AG09319 (cell line): ENCODE data around the gene EBPL.

Source experiments
- DNase-seq: peaks from one replicate; pipeline ENCODE4 v3.0.0-alpha.2; 2010; ENCODE audit warnings: low read depth; ENCODE audit errors: extremely low read depth
- CTCF ChIP-seq: IDR thresholded peaks from 2 replicates; pipeline ENCODE4 v1.5.1; 2011; ENCODE audit warnings: low read depth, mild to moderate bottlenecking, inconsistent platforms, low read length, moderate library complexity

Gene EBPL

GRCh38 chr13:49669735-49670309 lies 21.5 kb downstream of the EBPL start:
- DNase-seq = peak; percentile 37
- peak; percentile 69 for TF ChIP-seq CTCF

- no peak for DNase-seq
Observed at GRCh38 chr13:49667773-49668172, 23.5 kb downstream of the EBPL start.

GRCh38 chr13:49664606-49665005 lies 26.7 kb downstream of the EBPL start:
- DNase-seq = no peak
- TF ChIP-seq CTCF = no peak

More at GRCh38 chr13:49667773-49668172, 23.5 kb downstream of the EBPL start:
- TF ChIP-seq CTCF = no peak

DNA sequence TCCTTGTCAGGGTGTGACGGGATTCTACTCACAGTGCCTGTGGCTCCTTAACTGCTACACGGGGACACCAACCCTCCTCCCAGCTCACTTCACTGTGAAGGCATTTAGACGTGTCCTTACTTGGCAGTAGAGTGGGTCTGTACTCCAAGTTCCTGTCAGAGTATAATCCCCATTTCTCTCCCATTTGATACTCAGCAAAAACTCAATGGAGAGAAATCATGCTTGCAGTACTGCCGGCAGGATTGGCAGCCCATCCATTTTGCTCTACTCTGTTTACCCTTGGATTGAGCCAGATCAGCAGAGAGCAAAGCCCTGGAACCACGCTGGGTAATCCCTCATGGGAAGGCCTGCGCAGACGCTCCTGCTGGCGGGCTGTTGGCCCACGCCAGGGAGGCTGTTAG lies 34.0 kb downstream of the EBPL start:
- TF ChIP-seq CTCF = no peak
- no peak for DNase-seq

DNA sequence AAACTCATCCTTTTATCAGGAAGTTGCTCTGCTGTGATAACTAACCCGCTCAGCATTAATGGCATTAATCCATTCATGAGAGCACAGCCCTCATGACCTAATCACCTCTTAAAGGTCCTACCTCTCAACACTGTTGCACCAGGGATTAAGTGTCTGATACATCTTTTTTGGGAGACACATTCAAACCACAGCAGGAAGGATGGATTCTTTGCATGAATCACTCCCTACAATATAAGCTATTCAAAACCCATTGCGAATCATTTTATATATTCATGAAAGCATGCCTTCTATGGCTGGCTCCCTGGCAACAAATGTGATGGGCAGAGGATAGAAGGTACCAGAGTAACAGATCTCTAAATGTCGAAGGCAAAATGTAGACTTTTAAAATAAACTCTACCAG lies 35.4 kb downstream of the EBPL start:
- no peak for TF ChIP-seq CTCF
- DNase-seq = no peak

GRCh38 chr13:49654011-49654410 lies 37.3 kb downstream of the EBPL start:
- no peak for DNase-seq
- TF ChIP-seq CTCF = no peak

GRCh38 chr13:49653478-49653877 lies 37.8 kb downstream of the EBPL start:
- no peak for DNase-seq
- TF ChIP-seq CTCF = no peak
